ENCODE results near the gene TTLL1. TPM values are rescaled to one million over a fixed set of nuclear protein-coding genes. Genes with fewer than 3 reads are reported as not detected.
A peak's percentile ranks its signal among the peaks of the same experiment; 100 is the strongest.

The TTLL1 gene
- total and polyA plus RNA-seq, 2 donors from 2014 or later = 8.4 to 11.5 TPM

GRCh38 chr22:43006016-43006505 lies 83.1 kb downstream of the TTLL1 start:
- Histone ChIP-seq H3K4me3 (ENCODE audit: low read length in 3 of 3) (no peak overlapping the region), H3K27ac (ENCODE audit: low read depth in 2 of 2, low read length in 2 of 2) (no peak overlapping the region), H3K27me3 (ENCODE audit: control insufficient read depth, insufficient read depth, low read length) (no peaks in the 10 kb centered on the region), H3K4me1 (ENCODE audit: control insufficient read depth in 2 of 3, insufficient read depth in 2 of 3, low read depth in 1 of 3, low read length in 3 of 3) (peaks cover 0 to 38% (median 24%) of the 10 kb centered on the region in 3 donors), H3K36me3 (ENCODE audit: control insufficient read depth in 2 of 3, insufficient read depth in 3 of 3, low read length in 3 of 3) (no peaks in the 10 kb centered on the region), H3K9me3 (ENCODE audit: control insufficient read depth in 2 of 3, insufficient read depth in 1 of 3, low read length in 3 of 3) (no peaks in the 10 kb centered on the region), H3K9ac (ENCODE audit: low read length in 3 of 3) (no peak overlapping the region)
- no peak for TF ChIP-seq CTCF (IDR thresholded peaks at IDR 0.05; ENCODE audit: borderline replicate concordance, extremely low read depth, insufficient read depth)
- FAIRE-seq (no peak), DNase-seq (no peak)
- intact Hi-C loops (cut with DNase I) = no loop called here

GRCh38 chr22:43005106-43005505 lies 84.1 kb downstream of the TTLL1 start:
- H3K9ac ChIP-seq (ENCODE audit: low read length in 3 of 3) = no peak overlapping the region
- no peak for TF ChIP-seq CTCF (IDR thresholded peaks at IDR 0.05; ENCODE audit: borderline replicate concordance, extremely low read depth, insufficient read depth)
- H3K4me1 ChIP-seq (ENCODE audit: control insufficient read depth in 2 of 3, insufficient read depth in 2 of 3, low read depth in 1 of 3, low read length in 3 of 3) = peaks cover 0 to 37% (median 18%) of the 10 kb centered on the region in 3 donors
- no peak for FAIRE-seq
- H3K27me3 ChIP-seq (ENCODE audit: control insufficient read depth, insufficient read depth, low read length) = no peaks in the 10 kb centered on the region
- no peaks in the 10 kb centered on the region for H3K36me3 ChIP-seq (ENCODE audit: control insufficient read depth in 2 of 3, insufficient read depth in 3 of 3, low read length in 3 of 3)
- DNase-seq = peak in 1 of 5 donors; percentile 28
- H3K9me3 ChIP-seq (ENCODE audit: control insufficient read depth in 2 of 3, insufficient read depth in 1 of 3, low read length in 3 of 3) = no peaks in the 10 kb centered on the region
- no peak overlapping the region for H3K27ac ChIP-seq (ENCODE audit: low read depth in 2 of 2, low read length in 2 of 2)
- intact Hi-C loops (cut with DNase I) = no loop called here
- no peak overlapping the region for H3K4me3 ChIP-seq (ENCODE audit: low read length in 3 of 3)

- Histone ChIP-seq H3K27me3 (ENCODE audit: control insufficient read depth, insufficient read depth, low read length) (no peaks in the 10 kb centered on the region), H3K36me3 (ENCODE audit: control insufficient read depth in 2 of 3, insufficient read depth in 3 of 3, low read length in 3 of 3) (no peaks in the 10 kb centered on the region), H3K9me3 (ENCODE audit: control insufficient read depth in 2 of 3, insufficient read depth in 1 of 3, low read length in 3 of 3) (no peaks in the 10 kb centered on the region), H3K4me1 (ENCODE audit: control insufficient read depth in 2 of 3, insufficient read depth in 2 of 3, low read depth in 1 of 3, low read length in 3 of 3) (peaks cover 0 to 37% (median 18%) of the 10 kb centered on the region in 3 donors), H3K27ac (ENCODE audit: low read depth in 2 of 2, low read length in 2 of 2) (no peak overlapping the region), H3K9ac (ENCODE audit: low read length in 3 of 3) (no peak overlapping the region), H3K4me3 (ENCODE audit: low read length in 3 of 3) (no peak overlapping the region)
- intact Hi-C loops (cut with DNase I) = no loop called here
- no peak for DNase-seq
- FAIRE-seq = no peak
- no peak for TF ChIP-seq CTCF (IDR thresholded peaks at IDR 0.05; ENCODE audit: borderline replicate concordance, extremely low read depth, insufficient read depth)
Observed at GRCh38 chr22:43004362-43005035, 84.7 kb downstream of the TTLL1 start.
